Stimulated activated CD8-positive, alpha-beta memory T cell treated with anti-CD3 and anti-CD28 coated beads, Interleukin-4, amount 100 ng/mL, for 48 hours (primary cell): ENCODE measurements around the gene DNAH1.

ENCODE experiments used
- DNase-seq: peaks from one replicate; pipeline ENCODE4 v3.0.0-alpha.2; 2020

DNAH1 gene

GRCh38 chr3:52438104-52438376 is 121.9 kb downstream of the DNAH1 start:
- DNase-seq: no peak

DNA sequence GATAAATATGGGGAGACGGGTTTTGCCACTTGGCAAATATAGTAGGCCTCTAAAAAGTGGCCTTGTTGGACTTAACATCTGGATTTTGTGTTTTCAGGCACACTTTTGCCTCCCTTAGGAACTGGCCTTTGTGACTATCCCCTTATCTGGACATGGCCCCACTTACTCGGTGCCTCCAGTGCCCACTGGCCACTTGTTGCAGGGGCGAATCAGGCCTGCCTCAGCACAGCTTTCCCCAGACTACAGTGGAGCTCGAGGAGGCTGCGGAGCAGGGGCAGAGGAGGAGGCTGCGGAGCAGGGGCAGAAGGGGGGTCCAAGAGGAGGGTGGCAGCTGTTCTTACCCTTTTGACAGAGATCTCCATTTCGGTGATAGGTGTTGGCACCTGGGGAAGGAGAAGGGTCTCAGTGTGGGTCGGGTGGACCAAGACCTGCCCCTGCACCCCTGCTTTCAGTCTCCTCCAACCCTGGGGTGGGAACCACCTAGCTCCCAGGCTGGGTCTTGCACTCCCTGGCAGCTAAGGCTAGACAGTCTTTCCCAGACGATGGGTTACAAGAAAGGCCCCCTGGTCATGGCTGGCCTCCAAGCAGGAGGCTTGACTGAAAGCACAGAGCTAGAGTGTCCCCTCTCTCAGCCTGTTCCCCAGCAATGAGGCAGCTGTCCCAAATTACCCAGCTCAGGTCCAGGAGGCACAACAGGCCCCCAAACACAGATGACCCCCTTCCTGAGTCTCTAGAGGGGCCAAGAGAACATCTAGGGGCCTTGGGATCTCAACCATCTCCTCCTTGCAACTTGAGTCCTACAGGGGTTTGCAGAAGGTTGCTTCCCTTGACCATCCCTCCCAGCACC is 122.7 kb downstream of the DNAH1 start:
- no peak for DNase-seq

- DNase-seq: no peak
Observed at GRCh38 chr3:52439426-52440248, 123.5 kb downstream of the DNAH1 start.

- DNase-seq: no peak
Observed at GRCh38 chr3:52440249-52440551, 124.1 kb downstream of the DNAH1 start.

- DNase-seq: no peak
Observed at GRCh38 chr3:52440671-52441070, 124.6 kb downstream of the DNAH1 start.

DNA sequence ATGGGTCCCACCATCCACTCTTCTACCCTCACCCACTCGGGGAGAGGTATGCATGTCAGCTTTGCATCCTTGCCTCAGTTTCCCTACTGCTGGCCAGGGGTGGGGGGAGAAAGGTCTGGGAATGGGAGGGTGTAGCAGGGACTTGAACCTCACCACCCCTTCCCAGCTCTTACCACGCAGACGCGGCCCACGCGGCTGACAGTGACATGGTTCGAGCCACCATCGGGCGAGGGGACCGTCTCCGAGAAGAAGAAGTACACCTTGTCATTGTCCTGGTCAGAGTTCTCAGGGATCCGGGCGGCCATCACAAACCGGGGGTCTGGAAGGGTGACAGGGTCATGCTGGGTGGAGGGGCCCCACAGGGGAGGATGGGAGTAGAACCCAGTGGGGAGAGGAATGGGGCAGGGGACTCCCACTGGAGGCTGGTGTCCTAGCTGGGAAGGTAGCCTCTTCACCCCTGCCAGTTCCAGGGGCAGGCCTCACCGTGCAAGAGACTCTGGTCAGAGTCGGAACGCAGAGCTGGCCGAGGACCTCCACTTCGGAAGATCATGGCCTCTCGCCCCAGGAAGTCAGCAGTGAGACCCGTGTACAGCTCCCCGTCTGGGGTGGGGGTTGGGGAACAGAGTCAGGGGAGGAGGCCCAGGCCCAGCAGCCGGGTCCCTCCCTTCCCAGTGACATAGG is 125.1 kb downstream of the DNAH1 start:
- no peak for DNase-seq

- no peak for DNase-seq
Observed at GRCh38 chr3:52441772-52442332, 125.7 kb downstream of the DNAH1 start.

DNA sequence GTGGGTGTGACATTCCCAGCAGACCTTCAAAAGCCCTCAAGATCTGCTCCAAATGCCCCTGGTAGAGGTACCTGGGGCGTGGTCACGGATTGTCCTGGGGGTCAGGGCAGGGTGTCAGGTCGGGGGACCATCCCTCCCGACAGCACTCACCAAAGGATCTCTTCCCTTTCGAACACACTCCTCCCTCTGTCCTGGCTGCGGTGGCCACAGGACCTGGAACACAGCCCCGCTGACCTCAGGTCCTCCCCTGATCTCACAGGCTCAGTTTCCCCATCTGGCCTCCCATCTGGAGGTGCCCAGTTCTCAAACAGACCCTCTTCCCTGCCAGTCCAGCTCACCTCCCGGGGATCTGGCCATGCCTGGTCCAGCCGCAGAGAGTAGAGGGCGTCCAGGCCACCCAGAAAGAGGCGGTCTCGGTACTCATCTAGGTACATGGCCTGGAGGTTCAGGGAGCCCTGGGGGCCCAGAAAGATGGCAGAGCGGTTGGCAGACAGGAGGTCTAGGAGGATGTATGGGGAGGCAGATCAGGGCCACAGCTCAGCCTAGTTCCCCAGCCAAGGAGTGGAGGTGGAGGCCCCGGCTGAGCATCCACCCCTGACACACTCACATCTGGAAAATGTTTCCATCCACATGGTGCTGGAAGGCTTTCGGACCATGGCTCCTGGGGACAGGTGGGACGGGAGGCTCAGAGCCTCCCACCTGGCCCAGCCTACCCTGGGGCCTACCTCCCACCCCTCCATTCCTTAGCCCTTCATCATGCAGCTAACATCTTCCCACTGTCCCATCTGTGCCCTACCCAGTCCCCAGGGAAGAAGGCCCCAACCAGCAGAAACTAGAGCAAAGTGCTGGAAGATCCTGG is 126.5 kb downstream of the DNAH1 start:
- no peak for DNase-seq

DNA sequence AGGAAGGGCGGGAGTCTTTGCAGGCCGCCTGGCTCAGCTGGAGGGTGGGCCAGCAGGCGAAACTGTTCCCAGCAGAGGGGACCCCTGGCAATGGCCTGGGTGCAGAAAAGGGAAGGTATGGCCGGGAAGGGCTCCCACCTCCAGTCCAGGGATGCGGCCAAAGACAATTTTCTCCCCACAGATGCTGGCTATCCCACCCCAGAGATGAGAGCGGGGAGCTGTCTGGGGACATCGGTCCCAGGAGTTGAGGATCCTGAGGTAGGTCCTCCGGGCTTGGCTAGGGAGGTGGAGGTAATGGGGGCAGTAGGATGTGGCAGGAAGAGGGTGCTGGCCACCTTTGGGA is 127.1 kb downstream of the DNAH1 start:
- no peak for DNase-seq

DNA sequence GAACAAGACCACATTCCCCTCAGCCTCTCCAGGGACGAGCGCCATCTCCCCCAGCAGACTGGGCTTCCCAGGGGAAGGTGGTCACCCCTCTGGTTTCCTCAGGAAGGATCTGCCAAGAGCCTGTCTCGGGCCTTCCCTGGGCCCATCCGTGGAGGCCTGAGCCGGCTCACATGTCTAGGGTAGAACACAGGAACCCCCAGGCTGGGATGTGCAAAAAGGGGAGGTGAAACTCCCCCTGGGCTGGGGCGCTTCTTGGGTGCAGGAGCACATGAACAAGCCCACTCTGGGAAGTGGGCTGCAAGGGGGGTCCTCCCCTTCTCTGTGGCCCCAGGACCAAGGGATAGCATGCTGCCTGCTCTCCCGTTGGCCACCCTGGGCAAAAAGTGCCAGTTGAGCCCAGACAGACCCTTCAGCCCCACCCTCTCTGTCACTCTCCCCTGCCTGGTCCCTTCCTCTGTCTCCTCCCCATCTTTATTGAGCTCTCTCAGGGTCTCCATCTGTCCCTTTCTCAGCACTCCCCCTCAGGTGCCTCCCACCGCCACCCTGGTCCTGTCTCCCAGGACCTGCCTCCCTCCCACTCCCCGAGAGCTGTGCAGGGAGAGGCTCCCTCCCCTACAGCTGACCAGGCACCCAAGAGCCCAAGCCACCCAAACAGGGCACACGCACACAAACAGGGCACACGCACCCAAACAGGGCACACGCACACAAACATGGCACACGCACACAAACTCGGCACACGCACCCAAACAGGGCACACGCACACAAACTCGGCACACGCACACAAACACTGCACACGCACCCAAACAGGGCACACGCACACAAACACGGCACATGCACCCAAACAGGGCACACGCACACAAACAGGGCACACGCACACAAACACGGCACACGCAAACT is 127.9 kb downstream of the DNAH1 start:
- DNase-seq: no peak

DNA sequence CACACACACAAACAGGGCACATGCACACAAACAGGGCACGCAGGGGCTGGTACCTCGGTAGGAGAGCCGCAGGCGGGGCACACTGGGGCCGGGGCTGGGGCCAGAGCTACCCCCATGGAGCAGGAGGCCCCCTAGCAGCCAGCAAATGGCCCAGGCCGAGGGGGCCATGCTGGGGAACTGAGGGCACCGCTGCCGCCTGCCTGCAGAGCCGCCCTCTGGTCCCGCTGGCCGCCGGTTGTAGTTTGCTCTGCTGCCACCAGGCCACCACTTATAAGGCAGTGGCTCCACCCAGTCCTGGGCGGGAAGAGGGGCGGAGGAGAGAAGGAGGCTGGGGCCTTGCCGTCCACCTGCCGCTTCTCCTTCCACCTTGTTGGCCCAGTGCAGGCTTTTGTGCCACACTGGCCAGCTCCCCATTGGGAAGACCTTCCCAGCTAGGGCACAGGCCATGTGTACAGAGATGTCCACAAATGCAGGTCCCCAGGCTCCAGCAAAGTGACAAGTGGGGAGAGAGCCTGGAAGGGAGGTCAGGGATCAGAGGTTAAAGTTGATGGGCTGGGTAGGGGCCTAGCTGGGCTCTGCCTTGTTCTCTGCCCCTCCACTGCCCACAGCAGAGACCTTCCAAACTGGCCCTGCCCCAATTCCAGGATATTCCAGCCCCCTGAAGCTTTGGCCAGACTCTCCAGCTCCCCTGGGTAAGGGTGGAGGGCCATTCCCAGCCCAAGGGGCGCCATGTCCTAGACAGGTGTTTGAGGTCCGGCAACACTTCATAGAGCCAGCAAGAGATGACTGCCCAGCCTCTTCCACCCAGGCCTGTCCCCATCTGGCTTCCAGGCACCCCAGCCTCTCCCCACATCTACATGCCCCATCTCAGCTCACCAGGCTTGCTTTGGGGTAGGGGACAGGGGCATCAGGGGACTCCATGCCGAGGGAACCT is 129.0 kb downstream of the DNAH1 start, which contains the start of gene SEMA3G:
Gene SEMA3G (minus strand): TSS at position 244 of the 934 bp plus-strand sequence. CDS start 76 bp downstream, at position 168.
- peak; percentile 86 for DNase-seq

DNA sequence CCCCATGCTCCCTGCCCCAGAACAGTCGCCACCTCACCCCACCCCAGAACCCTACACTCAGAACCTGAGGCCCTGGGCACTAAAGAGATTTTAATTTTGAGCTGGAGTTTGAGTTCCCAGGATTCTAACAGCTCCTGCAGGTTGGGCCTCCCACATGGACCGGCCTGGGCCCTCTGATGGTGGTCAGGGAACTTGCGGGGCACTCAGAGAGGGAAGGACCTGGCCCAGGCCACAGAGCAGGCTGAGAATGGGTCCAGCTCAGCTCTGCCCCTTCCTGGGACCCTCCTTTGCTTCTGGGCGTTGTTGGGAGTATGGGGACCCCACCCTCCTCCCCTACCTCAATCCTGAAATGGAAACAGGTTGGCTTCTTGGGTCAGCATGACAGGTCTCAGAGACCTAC is 129.9 kb downstream of the DNAH1 start:
- no peak for DNase-seq

DNA sequence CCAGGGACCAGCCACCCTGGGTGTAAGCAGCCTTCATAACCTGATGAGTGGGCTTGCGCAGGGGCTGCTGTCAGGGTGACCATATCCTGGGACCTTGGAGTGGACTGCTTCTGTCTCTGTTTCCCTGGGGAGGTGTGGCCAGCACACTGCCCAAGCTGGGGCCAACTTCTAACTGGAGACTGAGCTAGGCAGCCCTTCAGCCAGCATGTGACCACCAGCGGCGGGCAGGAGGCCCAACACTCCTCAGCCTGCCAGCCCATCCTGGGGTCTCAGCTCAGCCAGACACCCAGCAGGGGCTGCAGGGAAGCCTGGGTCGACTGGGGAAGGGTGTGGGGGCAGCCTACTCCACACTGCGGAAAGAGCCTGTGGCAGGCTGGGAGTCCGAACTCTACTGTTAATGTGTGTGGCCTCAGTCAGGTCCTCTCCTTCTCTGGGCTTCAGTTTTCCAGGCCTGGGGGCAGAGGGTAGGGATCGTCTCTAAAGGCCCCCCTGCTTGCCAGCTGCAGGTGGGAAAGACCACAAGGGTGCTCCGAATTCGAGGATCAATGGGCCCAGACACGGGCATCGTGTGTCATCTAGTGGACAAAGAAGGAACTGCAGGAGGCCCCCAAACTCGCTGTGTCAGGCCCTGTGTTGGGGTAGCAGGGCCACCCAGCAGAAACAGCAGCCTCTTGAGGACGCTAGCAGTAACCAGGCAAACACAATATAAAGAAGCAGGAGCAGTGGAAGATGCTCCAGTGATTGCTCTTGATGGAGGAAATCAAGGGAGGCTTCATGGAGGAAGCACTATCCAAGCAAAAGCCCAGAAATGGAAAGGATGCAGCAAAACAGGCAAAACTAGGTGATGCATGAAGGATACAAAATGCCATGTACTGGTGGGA is 130.8 kb downstream of the DNAH1 start:
- peak; percentile 88 for DNase-seq

- DNase-seq: no peak
Observed at GRCh38 chr3:52447512-52448355, 131.6 kb downstream of the DNAH1 start.
